CD14-positive monocyte (primary cell): Measurements from ENCODE around the gene PRDM7. TPM values are rescaled to one million over a fixed set of nuclear protein-coding genes. Genes with fewer than 3 reads are reported as not detected.

Source experiments
- DNase-seq, 3 donors: peaks; one replicate each; pipeline ENCODE4 v3.0.0-alpha.2; 2011 to 2022
- H2AFZ ChIP-seq: 2 replicates; pipeline ENCODE4 v1.6.0; 2012; ENCODE audit warnings: mild to moderate bottlenecking, low read depth, low read length, inconsistent platforms; ENCODE audit not compliant: insufficient read depth, poor library complexity, severe bottlenecking
- H3K27ac ChIP-seq, 2 donors: 1 replicate in 1 of 2; 2 replicates in 1 of 2; pipeline ENCODE4 v1.5.1; 2012 to 2013; ENCODE audit warnings: low read length in 2 of 2, control low read depth in 1 of 2, inconsistent platforms in 1 of 2, low read depth in 1 of 2, mild to moderate bottlenecking in 1 of 2
- H3K27me3 ChIP-seq, 2 donors: one replicate each; pipeline versions ENCODE4 v1.6.0 to v1.6.1; 2011 to 2013; ENCODE audit warnings: low read length in 2 of 2; ENCODE audit not compliant: control insufficient read depth in 2 of 2, insufficient read depth in 2 of 2
- H3K36me3 ChIP-seq, 2 donors: replicated peaks in 1 of 2; 1 replicate in 1 of 2; 2 replicates in 1 of 2; pipeline versions ENCODE4 v1.5.1 to v1.6.1; 2012 to 2013; ENCODE audit warnings: low read length in 2 of 2, control low read depth in 1 of 2, inconsistent platforms in 1 of 2, mild to moderate bottlenecking in 1 of 2; ENCODE audit not compliant: insufficient read depth in 2 of 2, control insufficient read depth in 1 of 2
- H3K4me1 ChIP-seq, 2 donors: 1 replicate in 1 of 2; 2 replicates in 1 of 2; pipeline versions ENCODE4 v1.5.1 to v1.6.1; 2012 to 2013; ENCODE audit warnings: low read length in 2 of 2, control low read depth in 1 of 2, inconsistent platforms in 1 of 2, mild to moderate bottlenecking in 1 of 2, moderate library complexity in 1 of 2; ENCODE audit not compliant: insufficient read depth in 2 of 2, control insufficient read depth in 1 of 2
- H3K4me2 ChIP-seq: replicated peaks from 2 replicates; pipeline ENCODE3; 2012; ENCODE audit warnings: low read length, moderate library complexity, mild to moderate bottlenecking; ENCODE audit not compliant: poor library complexity, severe bottlenecking; ENCODE audit errors: extremely low read depth
- H3K4me3 ChIP-seq, 3 experiments: fragments of 200-600 bp in 1 of 3; sonication (generic) in 1 of 3; replicated peaks in 1 of 3; 1 replicate in 2 of 3; 2 replicates in 1 of 3; pipeline ENCODE4 v1.5.1; 2011 to 2013; ENCODE audit warnings: low read length in 3 of 3, mild to moderate bottlenecking in 3 of 3, control low read depth in 2 of 3, low read depth in 2 of 3, inconsistent platforms in 1 of 3, moderate library complexity in 1 of 3
- H3K79me2 ChIP-seq: 2 replicates; pipeline ENCODE4 v1.6.0; 2012; ENCODE audit warnings: mild to moderate bottlenecking, control low read depth, inconsistent platforms, low read length, moderate library complexity; ENCODE audit not compliant: insufficient read depth
- H3K9ac ChIP-seq: 2 replicates; pipeline ENCODE4 v1.6.0; 2017; ENCODE audit warnings: low read length, mild to moderate bottlenecking; ENCODE audit not compliant: insufficient read depth, poor library complexity, severe bottlenecking
- H3K9me3 ChIP-seq, 2 donors: replicated peaks in 1 of 2; 1 replicate in 1 of 2; 2 replicates in 1 of 2; pipeline versions ENCODE4 v1.5.1 to v1.6.1; 2012 to 2013; ENCODE audit warnings: low read length in 2 of 2, control low read depth in 1 of 2; ENCODE audit not compliant: control insufficient read depth in 1 of 2, insufficient read depth in 1 of 2
- H4K20me1 ChIP-seq: 2 replicates; pipeline ENCODE4 v1.6.0; 2012; ENCODE audit warnings: mild to moderate bottlenecking, low read length, control low read depth, moderate library complexity; ENCODE audit not compliant: insufficient read depth
- H3K27ac Mint-ChIP-seq, 7 donors: one replicate each; pipeline ENCODE4 v1.8.0; 2020; ENCODE audit warnings: mild to moderate bottlenecking in 7 of 7, mixed read lengths in 7 of 7, moderate library complexity in 6 of 7, inconsistent platforms in 2 of 7
- H3K27me3 Mint-ChIP-seq, 3 donors: one replicate each; pipeline ENCODE4 v1.8.0; 2021 to 2022; ENCODE audit warnings: low read depth in 3 of 3, mild to moderate bottlenecking in 3 of 3, mixed read lengths in 3 of 3, moderate library complexity in 3 of 3, inconsistent platforms in 1 of 3
- H3K36me3 Mint-ChIP-seq, 2 donors: one replicate each; pipeline ENCODE4 v1.8.0; 2020; ENCODE audit warnings: mixed read lengths in 2 of 2, inconsistent platforms in 1 of 2, mild to moderate bottlenecking in 1 of 2
- H3K4me1 Mint-ChIP-seq: one replicate; pipeline ENCODE4 v1.8.0; 2020; ENCODE audit warnings: mild to moderate bottlenecking, mixed read lengths
- H3K4me3 Mint-ChIP-seq, 2 donors: one replicate each; pipeline ENCODE4 v1.8.0; 2020; ENCODE audit warnings: mild to moderate bottlenecking in 2 of 2, mixed read lengths in 2 of 2, moderate library complexity in 1 of 2
- H3K9me3 Mint-ChIP-seq, 7 donors: one replicate each; pipeline ENCODE4 v1.8.0; 2020 to 2022; ENCODE audit warnings: mixed read lengths in 7 of 7, mild to moderate bottlenecking in 6 of 7, moderate library complexity in 6 of 7, inconsistent platforms in 2 of 7
- CTCF ChIP-seq: fragments of 200-600 bp; IDR thresholded peaks from one replicate; pipeline ENCODE4 v1.8.0; 2022; ENCODE audit warnings: antibody characterized with exemption, mild to moderate bottlenecking
- WGBS: methylation state at CpG from one replicate; pipeline ENCODE4 v1.1.5; 2013; ENCODE audit warnings: missing lambda C conversion rate; ENCODE audit not compliant: insufficient coverage; 5-methylcytosine and 5-hydroxymethylcytosine counted together
- intact Hi-C, 2 donors: fragments of 100-400 bp; cut with micrococcal nuclease; formaldehyde crosslinking; loops; one replicate each; pipeline versions ENCODE4 v1.15.0 to v1.15.1; 2023
- polyA plus RNA-seq, 3 donors: library from polyadenylated mRNA; depleted of rRNA in 1 of 3; unstranded in 2 of 3; stranded (reverse) in 1 of 3; fragments of 300-500 nt in 2 of 3; fragments of >200 nt in 1 of 3; fragmentation: Illumina TruSeq in 2 of 3; gene quantifications; 1 replicate in 2 of 3; 2 replicates in 1 of 3; pipeline ENCODE4 v1.2.3, GENCODE V29; 2012 to 2021

Gene PRDM7
- polyA plus RNA-seq, 3 donors, result not detected

GRCh38 chr16:90081606-90081970, 4.5 kb upstream of the PRDM7 start:
- Histone ChIP-seq H3K36me3 (no peaks in the 10 kb centered on the region), H3K9me3 (no peaks in the 10 kb centered on the region), H3K9ac (peak overlapping the region; percentile 57), H4K20me1 (no peaks in the 10 kb centered on the region), H2AFZ (peak overlapping the region; percentile 92), H3K4me1 (peaks cover 49 to 71% of the 10 kb centered on the region in 2 donors), H3K4me2 (peak overlapping the region; percentile 79), H3K4me3 (peak overlapping the region in 1 of 3 experiments; percentile 81), H3K27ac (no peak overlapping the region), H3K79me2 (no peaks in the 10 kb centered on the region), H3K27me3 (peaks cover 0 to 2% of the 10 kb centered on the region in 2 donors)
- H3K4me3 Mint-ChIP-seq, result peak overlapping the region; percentile 92 to 97
- WGBS, result no CpG with 5 or more reads among the region's 7 CpGs
- peaks cover 0 to 3% (median 0%) of the 10 kb centered on the region in 7 donors for H3K9me3 Mint-ChIP-seq
- H3K36me3 Mint-ChIP-seq, result peaks cover 2 to 9% of the 10 kb centered on the region in 2 donors
- H3K4me1 Mint-ChIP-seq, result peaks cover 65% of the 10 kb centered on the region
- H3K27ac Mint-ChIP-seq, result peak overlapping the region in 2 of 7 donors; percentile 25 to 97
- intact Hi-C loops, result no loop called here
- peaks cover 0 to 6% (median 3%) of the 10 kb centered on the region in 3 donors for H3K27me3 Mint-ChIP-seq
- no peak for DNase-seq
- no peak for TF ChIP-seq CTCF

- no peaks in the 10 kb centered on the region for H3K9me3 ChIP-seq
- peak overlapping the region in 2 of 3 experiments; percentile 51 to 72 for H3K4me3 ChIP-seq
- no peaks in the 10 kb centered on the region for H4K20me1 ChIP-seq
- WGBS, result 80% methylated on average over 1 of the region's 6 CpGs
- Mint-ChIP-seq H3K9me3 (peaks cover 0 to 2% (median 0%) of the 10 kb centered on the region in 7 donors), H3K27me3 (peaks cover 3 to 20% (median 5%) of the 10 kb centered on the region in 3 donors), H3K36me3 (peaks cover 0 to 2% of the 10 kb centered on the region in 2 donors), H3K4me1 (peaks cover 41% of the 10 kb centered on the region), H3K4me3 (peak overlapping the region; percentile 90 to 94), H3K27ac (no peak overlapping the region)
- no peak for DNase-seq
- H3K4me2 ChIP-seq, result peak overlapping the region; percentile 63
- no peak overlapping the region for H3K27ac ChIP-seq
- intact Hi-C loops, result no loop called here
- no peak overlapping the region for H3K9ac ChIP-seq
- peak overlapping the region; percentile 87 for H2AFZ ChIP-seq
- H3K4me1 ChIP-seq, result peaks cover 28 to 40% of the 10 kb centered on the region in 2 donors
- H3K27me3 ChIP-seq, result peaks cover 0 to 8% of the 10 kb centered on the region in 2 donors
- no peaks in the 10 kb centered on the region for H3K36me3 ChIP-seq
- no peaks in the 10 kb centered on the region for H3K79me2 ChIP-seq
- TF ChIP-seq CTCF, result no peak
Measured at GRCh38 chr16:90078579-90078895, 1.4 kb upstream of the PRDM7 start.
